ENCODE results near the gene POLR2L. TPM values are rescaled to one million over a fixed set of nuclear protein-coding genes. Genes with fewer than 3 reads are reported as not detected.

POLR2L gene
- total RNA-seq, 1 experiment from 2014 or later: 211 TPM

DNA sequence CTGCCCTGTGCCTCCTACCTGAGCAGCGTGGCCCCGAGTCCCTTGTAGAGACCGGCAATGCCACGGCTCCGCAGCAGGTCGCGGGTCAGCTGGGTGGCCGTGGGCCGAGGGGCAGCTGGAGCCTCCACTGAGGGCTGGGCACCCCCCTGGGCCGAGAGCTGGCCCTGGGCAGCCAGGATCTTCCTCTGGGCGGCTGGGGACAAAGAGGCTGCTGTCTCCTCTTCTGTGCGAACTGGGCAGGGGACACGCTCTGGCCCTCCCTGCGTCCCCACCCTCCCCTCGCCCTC is 49.9 kb downstream of the POLR2L start:
- no TSS peak for BruUV-seq (replicated peaks)
- Histone ChIP-seq H3K4me2 (ENCODE audit: low read length) (no peak overlapping the region), H3K79me2 (ENCODE audit: insufficient read depth, low read length) (peaks cover 27% of the 10 kb centered on the region), H3K9me3 (ENCODE audit: control insufficient read depth in 1 of 2, insufficient read depth in 1 of 2, low read depth in 1 of 2, low read length in 2 of 2) (no peaks in the 10 kb centered on the region), H3K9me2 (ENCODE audit: insufficient read depth) (no peaks in the 10 kb centered on the region), H3K36me3 (ENCODE audit: control insufficient read depth in 1 of 2, insufficient read depth in 2 of 2, low read length in 2 of 2) (peaks cover 0 to 4% of the 10 kb centered on the region in 2 experiments; a peak in 1 of 4 replicates), H3K27ac (ENCODE audit: low read depth, low read length) (no peak overlapping the region), H3K27me3 (ENCODE audit: insufficient read depth, low read length) (no peaks in the 10 kb centered on the region), H3K4me1 (ENCODE audit: control insufficient read depth in 1 of 2, insufficient read depth in 2 of 2, low read length in 2 of 2) (peaks cover 17 to 48% of the 10 kb centered on the region in 2 experiments), H4K20me1 (ENCODE audit: insufficient read depth) (no peaks in the 10 kb centered on the region), H3K9ac (ENCODE audit: low read length) (no peak overlapping the region), H2AFZ (ENCODE audit: low read depth, low read length, poor library complexity, severe bottlenecking) (no peak overlapping the region), H3K4me3 (replicated peaks in 1 of 2; ENCODE audit: low read depth in 1 of 2, low read length in 2 of 2) (no peak overlapping the region)
- ChIA-PET POLR2A (no interaction called here), RAD21 (ENCODE audit: low non-redundant PET in 1 of 2, low total read pairs in 2 of 2, uncharacterized antibody in 2 of 2, unreplicated experiment in 2 of 2) (no interaction called here), CTCF (no interaction called here)
- intact Hi-C loops (cut with micrococcal nuclease): no loop called here
- ATAC-seq: no peak
- TF ChIP-seq RAD21 (IDR thresholded peaks at IDR 0.05; ENCODE audit: low read depth) (no peak), JUND (IDR thresholded peaks at IDR 0.05) (no peak), SRF (IDR thresholded peaks at IDR 0.05; ENCODE audit: low read depth) (no peak), TCF7L2 (IDR thresholded peaks at IDR 0.05; ENCODE audit: borderline replicate concordance, extremely low read depth, insufficient read depth, insufficient read length) (no peak), SP1 (IDR thresholded peaks at IDR 0.05; ENCODE audit: low read depth) (no peak), CEBPB (IDR thresholded peaks at IDR 0.05; ENCODE audit: low read depth) (no peak), SIN3A (IDR thresholded peaks at IDR 0.05; ENCODE audit: low read depth) (no peak), ELF1 (IDR thresholded peaks at IDR 0.05; ENCODE audit: borderline replicate concordance, low read depth) (no peak), ZFX (IDR thresholded peaks at IDR 0.05) (no peak), ZNF274 (IDR thresholded peaks at IDR 0.05; ENCODE audit: low read depth, low read length) (no peak), YY1 (IDR thresholded peaks at IDR 0.05; ENCODE audit: extremely low read depth, insufficient replicate concordance, low read depth, low read length) (no peak)
- TF ChIP-seq, protein P1, sequence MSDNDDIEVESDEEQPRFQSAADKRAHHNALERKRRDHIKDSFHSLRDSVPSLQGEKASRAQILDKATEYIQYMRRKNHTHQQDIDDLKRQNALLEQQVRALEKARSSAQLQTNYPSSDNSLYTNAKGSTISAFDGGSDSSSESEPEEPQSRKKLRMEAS (IDR thresholded peaks at IDR 0.05): no peak
- TF ChIP-seq, protein P2, sequence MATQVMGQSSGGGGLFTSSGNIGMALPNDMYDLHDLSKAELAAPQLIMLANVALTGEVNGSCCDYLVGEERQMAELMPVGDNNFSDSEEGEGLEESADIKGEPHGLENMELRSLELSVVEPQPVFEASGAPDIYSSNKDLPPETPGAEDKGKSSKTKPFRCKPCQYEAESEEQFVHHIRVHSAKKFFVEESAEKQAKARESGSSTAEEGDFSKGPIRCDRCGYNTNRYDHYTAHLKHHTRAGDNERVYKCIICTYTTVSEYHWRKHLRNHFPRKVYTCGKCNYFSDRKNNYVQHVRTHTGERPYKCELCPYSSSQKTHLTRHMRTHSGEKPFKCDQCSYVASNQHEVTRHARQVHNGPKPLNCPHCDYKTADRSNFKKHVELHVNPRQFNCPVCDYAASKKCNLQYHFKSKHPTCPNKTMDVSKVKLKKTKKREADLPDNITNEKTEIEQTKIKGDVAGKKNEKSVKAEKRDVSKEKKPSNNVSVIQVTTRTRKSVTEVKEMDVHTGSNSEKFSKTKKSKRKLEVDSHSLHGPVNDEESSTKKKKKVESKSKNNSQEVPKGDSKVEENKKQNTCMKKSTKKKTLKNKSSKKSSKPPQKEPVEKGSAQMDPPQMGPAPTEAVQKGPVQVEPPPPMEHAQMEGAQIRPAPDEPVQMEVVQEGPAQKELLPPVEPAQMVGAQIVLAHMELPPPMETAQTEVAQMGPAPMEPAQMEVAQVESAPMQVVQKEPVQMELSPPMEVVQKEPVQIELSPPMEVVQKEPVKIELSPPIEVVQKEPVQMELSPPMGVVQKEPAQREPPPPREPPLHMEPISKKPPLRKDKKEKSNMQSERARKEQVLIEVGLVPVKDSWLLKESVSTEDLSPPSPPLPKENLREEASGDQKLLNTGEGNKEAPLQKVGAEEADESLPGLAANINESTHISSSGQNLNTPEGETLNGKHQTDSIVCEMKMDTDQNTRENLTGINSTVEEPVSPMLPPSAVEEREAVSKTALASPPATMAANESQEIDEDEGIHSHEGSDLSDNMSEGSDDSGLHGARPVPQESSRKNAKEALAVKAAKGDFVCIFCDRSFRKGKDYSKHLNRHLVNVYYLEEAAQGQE (IDR thresholded peaks at IDR 0.05; ENCODE audit: low read depth): no peak
- TF ChIP-seq, protein P3, sequence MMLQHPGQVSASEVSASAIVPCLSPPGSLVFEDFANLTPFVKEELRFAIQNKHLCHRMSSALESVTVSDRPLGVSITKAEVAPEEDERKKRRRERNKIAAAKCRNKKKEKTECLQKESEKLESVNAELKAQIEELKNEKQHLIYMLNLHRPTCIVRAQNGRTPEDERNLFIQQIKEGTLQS (IDR thresholded peaks at IDR 0.05): no peak
- TF ChIP-seq, protein P4, sequence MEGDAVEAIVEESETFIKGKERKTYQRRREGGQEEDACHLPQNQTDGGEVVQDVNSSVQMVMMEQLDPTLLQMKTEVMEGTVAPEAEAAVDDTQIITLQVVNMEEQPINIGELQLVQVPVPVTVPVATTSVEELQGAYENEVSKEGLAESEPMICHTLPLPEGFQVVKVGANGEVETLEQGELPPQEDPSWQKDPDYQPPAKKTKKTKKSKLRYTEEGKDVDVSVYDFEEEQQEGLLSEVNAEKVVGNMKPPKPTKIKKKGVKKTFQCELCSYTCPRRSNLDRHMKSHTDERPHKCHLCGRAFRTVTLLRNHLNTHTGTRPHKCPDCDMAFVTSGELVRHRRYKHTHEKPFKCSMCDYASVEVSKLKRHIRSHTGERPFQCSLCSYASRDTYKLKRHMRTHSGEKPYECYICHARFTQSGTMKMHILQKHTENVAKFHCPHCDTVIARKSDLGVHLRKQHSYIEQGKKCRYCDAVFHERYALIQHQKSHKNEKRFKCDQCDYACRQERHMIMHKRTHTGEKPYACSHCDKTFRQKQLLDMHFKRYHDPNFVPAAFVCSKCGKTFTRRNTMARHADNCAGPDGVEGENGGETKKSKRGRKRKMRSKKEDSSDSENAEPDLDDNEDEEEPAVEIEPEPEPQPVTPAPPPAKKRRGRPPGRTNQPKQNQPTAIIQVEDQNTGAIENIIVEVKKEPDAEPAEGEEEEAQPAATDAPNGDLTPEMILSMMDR (IDR thresholded peaks at IDR 0.05 in 2 of 3, conservative IDR thresholded peaks at IDR 0.05 in 1 of 3; ENCODE audit: borderline replicate concordance in 1 of 3, insufficient read depth in 1 of 3, low read depth in 2 of 3, low read length in 2 of 3): no peak
- DNase-seq (ENCODE audit: low read depth, low spot score): no peak
